ENCODE results near the gene KRTAP12-1. TPM values are rescaled to one million over a fixed set of nuclear protein-coding genes. Genes with fewer than 3 reads are reported as not detected.
"Not testable (repeated sequence)": the region's sequence is repeated elsewhere in the genome, so short reads cannot be mapped to it uniquely, and the experiment has no call there.

KRTAP12-1 gene
- total RNA-seq, 1 donor from 2014 or later = not detected

DNA sequence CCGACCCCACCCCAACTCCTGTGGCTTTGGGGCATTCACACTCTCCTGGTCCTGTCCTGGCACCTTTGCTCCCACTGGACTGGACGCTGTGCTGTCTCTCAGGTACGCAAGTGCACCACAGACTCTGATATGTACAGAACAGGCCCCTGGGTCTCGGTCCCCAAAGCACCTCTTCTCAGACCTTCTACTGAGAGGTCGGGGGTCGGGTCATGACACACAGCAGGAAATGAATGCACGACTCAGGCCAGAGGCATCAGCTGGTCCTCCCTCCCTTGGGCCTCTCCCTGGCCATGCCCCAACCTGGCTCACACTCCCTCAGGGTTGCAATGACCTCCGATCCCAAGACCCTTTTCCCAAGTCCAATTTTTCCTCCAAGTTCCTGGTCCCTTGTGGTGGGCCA, 13.2 kb upstream of the KRTAP12-1 start:
- Histone ChIP-seq H3K4me1 (no peaks in the 10 kb centered on the region), H3K9me3 (peaks cover 23% of the 10 kb centered on the region), H3K27me3 (ENCODE audit: low read depth) (peaks cover 25% of the 10 kb centered on the region), H3K27ac (no peak overlapping the region), H3K36me3 (no peaks in the 10 kb centered on the region), H3K4me3 (no peak overlapping the region)
- DNase-seq = no peak
- ATAC-seq = no peak
- intact Hi-C loops (cut with DNase I) = no loop called here
- TF ChIP-seq, protein P1, sequence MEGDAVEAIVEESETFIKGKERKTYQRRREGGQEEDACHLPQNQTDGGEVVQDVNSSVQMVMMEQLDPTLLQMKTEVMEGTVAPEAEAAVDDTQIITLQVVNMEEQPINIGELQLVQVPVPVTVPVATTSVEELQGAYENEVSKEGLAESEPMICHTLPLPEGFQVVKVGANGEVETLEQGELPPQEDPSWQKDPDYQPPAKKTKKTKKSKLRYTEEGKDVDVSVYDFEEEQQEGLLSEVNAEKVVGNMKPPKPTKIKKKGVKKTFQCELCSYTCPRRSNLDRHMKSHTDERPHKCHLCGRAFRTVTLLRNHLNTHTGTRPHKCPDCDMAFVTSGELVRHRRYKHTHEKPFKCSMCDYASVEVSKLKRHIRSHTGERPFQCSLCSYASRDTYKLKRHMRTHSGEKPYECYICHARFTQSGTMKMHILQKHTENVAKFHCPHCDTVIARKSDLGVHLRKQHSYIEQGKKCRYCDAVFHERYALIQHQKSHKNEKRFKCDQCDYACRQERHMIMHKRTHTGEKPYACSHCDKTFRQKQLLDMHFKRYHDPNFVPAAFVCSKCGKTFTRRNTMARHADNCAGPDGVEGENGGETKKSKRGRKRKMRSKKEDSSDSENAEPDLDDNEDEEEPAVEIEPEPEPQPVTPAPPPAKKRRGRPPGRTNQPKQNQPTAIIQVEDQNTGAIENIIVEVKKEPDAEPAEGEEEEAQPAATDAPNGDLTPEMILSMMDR (IDR thresholded peaks at IDR 0.05) = no peak

DNA sequence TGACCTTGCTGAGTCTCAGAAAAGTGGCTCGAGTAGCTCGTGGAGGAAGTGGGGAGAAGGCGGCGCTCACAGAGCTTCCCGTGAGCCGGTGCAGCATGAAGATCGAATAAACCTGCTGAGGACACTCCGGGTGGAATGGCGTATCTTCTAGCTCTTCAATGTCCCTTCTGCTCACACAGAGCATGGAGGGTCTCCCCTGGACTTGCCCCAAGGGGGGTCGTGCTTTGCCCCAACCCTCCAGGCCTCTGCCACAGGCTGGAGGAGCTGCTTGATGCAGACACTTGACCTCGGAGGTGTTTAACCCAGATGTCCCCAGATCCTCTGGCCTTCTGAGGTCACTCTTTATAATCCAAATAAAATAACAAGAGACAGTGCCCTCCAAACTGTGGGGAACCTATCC, 12.8 kb upstream of the KRTAP12-1 start:
- no peaks in the 10 kb centered on the region for H3K4me1 ChIP-seq
- H3K27me3 ChIP-seq (ENCODE audit: low read depth) = peaks cover 21% of the 10 kb centered on the region
- DNase-seq (no peak), ATAC-seq (no peak)
- H3K27ac ChIP-seq = no peak overlapping the region
- H3K4me3 ChIP-seq = no peak overlapping the region
- TF ChIP-seq, protein P1 (IDR thresholded peaks at IDR 0.05) = no peak
- intact Hi-C loops (cut with DNase I) = no loop called here
- H3K9me3 ChIP-seq = peaks cover 23% of the 10 kb centered on the region
- no peaks in the 10 kb centered on the region for H3K36me3 ChIP-seq

DNA sequence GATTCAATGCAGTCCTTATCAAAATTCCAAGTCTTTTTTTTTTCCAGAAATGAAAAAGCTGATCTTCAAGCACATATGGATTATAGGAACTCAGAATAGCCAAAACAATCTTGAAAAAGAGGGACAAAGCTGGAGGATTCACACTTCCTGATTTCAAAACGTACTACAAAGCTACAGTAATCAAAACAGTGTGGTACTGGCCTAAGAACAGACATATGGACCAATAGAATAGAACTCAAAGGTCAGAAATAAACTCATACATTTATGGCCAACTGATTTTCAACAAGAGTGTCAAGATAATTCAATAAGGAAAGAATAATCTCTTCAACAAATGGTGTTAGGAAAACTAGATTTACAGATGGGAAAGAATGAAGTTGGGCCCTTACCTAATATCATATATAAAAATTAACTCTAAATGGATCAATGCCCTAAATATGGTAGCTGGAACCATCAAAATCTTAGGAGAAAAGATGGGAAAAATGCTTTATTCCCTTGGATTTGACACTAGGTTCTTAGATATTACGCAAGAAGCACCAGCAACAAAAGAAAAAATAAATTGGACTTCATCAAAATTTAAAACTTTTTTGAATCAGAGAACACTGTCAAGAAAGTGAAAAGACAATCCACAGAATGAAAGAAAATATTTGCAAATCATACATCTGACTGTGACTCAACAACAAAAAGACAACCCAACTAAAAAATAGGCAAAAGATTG, 11.0 kb upstream of the KRTAP12-1 start:
- Histone ChIP-seq H3K27ac (no peak overlapping the region), H3K36me3 (no peaks in the 10 kb centered on the region), H3K27me3 (ENCODE audit: low read depth) (peaks cover 8% of the 10 kb centered on the region), H3K9me3 (peaks cover 23% of the 10 kb centered on the region), H3K4me1 (no peaks in the 10 kb centered on the region), H3K4me3 (no peak overlapping the region)
- DNase-seq (no peak), ATAC-seq (no peak)
- intact Hi-C loops (cut with DNase I) = no loop called here
- TF ChIP-seq, protein P1 (IDR thresholded peaks at IDR 0.05) = no peak

DNA sequence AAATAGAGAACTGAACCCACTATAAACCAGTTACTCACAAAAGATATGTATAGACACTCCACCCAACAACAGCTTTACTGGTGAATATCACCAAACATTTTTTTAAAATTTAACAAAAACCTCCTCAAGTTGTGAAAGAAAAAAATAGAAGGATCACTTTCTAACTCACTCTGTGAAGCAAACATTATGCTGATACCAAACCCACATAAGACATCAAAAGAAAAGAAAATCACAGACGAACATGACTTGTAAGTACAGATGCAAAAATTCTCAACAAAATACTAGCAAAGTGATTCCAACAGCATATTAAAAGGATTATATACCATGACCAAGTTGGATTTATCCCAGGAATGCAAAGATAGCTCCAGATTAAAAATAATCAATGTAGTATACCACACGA, 9.7 kb upstream of the KRTAP12-1 start:
- DNase-seq = no peak
- Histone ChIP-seq H3K4me1 (no peaks in the 10 kb centered on the region), H3K27me3 (ENCODE audit: low read depth) (peaks cover 16% of the 10 kb centered on the region), H3K36me3 (no peaks in the 10 kb centered on the region), H3K9me3 (peaks cover 23% of the 10 kb centered on the region), H3K27ac (no peak overlapping the region), H3K4me3 (no peak overlapping the region)
- ATAC-seq = no peak
- intact Hi-C loops (cut with DNase I) = no loop called here
- TF ChIP-seq, protein P1 (IDR thresholded peaks at IDR 0.05) = no peak

DNA sequence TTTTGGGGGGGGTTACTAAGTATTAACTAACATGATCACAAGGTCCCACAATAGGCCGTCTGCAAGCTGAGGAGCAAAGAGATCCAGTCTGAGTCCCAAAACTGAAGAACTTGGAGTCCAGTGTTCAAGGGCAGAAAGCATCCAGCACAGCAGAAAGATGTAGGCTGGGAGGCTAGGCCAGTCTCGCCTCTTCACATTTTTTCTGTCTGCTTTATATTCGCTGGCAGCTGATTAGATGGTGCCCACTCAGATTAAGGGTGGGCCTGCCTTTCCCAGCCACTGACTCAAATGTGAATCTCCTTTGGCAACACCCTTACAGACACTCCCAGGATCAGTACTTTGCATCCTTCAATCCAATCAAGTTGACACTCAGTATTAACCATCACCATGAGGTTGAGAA, 7.8 kb upstream of the KRTAP12-1 start:
- intact Hi-C loops (cut with DNase I); H3K4me1 ChIP-seq: not testable (repeated sequence)

DNA sequence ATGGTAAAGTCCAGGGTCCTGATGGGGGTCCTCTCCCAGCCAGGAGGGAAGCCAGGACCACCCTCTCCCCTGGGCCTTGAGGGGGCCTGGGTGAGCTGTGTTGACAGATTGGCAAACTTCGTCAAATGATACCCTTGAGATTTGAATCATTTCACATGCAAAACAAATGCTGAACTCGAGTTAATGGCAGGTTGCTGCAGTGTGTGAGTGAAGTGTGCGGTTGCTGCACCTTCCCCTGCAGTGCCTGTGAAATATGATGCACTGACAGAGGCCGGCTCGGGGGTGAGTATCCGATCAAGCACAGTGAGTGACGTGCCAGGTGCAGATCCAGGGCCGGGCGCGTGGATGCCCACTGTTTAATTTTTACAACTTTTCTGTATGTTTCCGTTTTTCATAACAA, 5.7 kb upstream of the KRTAP12-1 start:
- H3K36me3 ChIP-seq = no peaks in the 10 kb centered on the region
- H3K27ac ChIP-seq = no peak overlapping the region
- TF ChIP-seq, protein P1 (IDR thresholded peaks at IDR 0.05) = no peak
- H3K4me1 ChIP-seq = no peaks in the 10 kb centered on the region
- intact Hi-C loops (cut with DNase I) = no loop called here
- H3K9me3 ChIP-seq = peaks cover 8% of the 10 kb centered on the region
- no peak for ATAC-seq
- H3K4me3 ChIP-seq = no peak overlapping the region
- DNase-seq = no peak
- H3K27me3 ChIP-seq (ENCODE audit: low read depth) = peaks cover 22% of the 10 kb centered on the region

More for the DNA sequence above, 7.8 kb upstream of the KRTAP12-1 start:
- H3K36me3 ChIP-seq, ATAC-seq, H3K27ac ChIP-seq, DNase-seq, H3K4me3 ChIP-seq: not testable (repeated sequence)
- Histone ChIP-seq H3K9me3 (peaks cover 23% of the 10 kb centered on the region), H3K27me3 (ENCODE audit: low read depth) (peaks cover 22% of the 10 kb centered on the region)

All from lower lobe of right lung (tissue), 2 donors.